Astrocyte of the spinal cord (primary cell): ENCODE measurements around the gene KRT79.
"Not testable (repeated sequence)": the region's sequence is repeated elsewhere in the genome, so short reads cannot be mapped to it uniquely, and the experiment has no call there.

Experiments
- DNase-seq: peaks from one replicate; pipeline ENCODE4 v3.0.0; 2011; ENCODE audit warnings: low read depth, low spot score
- H3K4me3 ChIP-seq: 2 replicates; pipeline ENCODE4 v1.5.1; 2011; ENCODE audit warnings: low read depth, mild to moderate bottlenecking, low read length, moderate library complexity
- CTCF ChIP-seq: IDR thresholded peaks from 2 replicates; pipeline ENCODE4 v1.5.1; 2012; ENCODE audit warnings: low read depth, mild to moderate bottlenecking, low read length, inconsistent platforms
- in situ Hi-C: cut with HindIII; loops from 2 replicates; pipeline ENCODE4 v1.10.0; 2017; ENCODE audit warnings: low sequenced_read_pairs

Gene KRT79

GRCh38 chr12:52860102-52860823, 26.2 kb upstream of the KRT79 start:
- H3K4me3 ChIP-seq = no peak overlapping the region
- peak; percentile 40 for DNase-seq
- in situ Hi-C loops = no loop called here
- TF ChIP-seq CTCF = no peak

- H3K4me3 ChIP-seq = no peak overlapping the region
- in situ Hi-C loops = no loop called here
- DNase-seq = no peak
- no peak for TF ChIP-seq CTCF
Observed at GRCh38 chr12:52857500-52857899, 23.4 kb upstream of the KRT79 start.

GRCh38 chr12:52856787-52857186, 22.7 kb upstream of the KRT79 start:
- no peak overlapping the region for H3K4me3 ChIP-seq
- in situ Hi-C loops = no loop called here
- no peak for DNase-seq
- no peak for TF ChIP-seq CTCF

GRCh38 chr12:52856077-52856476, 22.0 kb upstream of the KRT79 start:
- in situ Hi-C loops, H3K4me3 ChIP-seq, DNase-seq: not testable (repeated sequence)

GRCh38 chr12:52851787-52852186, 17.7 kb upstream of the KRT79 start:
- in situ Hi-C loops = no loop called here
- H3K4me3 ChIP-seq = no peak overlapping the region
- no peak for TF ChIP-seq CTCF
- DNase-seq = no peak

GRCh38 chr12:52850681-52851080, 16.6 kb upstream of the KRT79 start:
- H3K4me3 ChIP-seq = no peak overlapping the region
- in situ Hi-C loops = no loop called here
- no peak for DNase-seq
- TF ChIP-seq CTCF = no peak

GRCh38 chr12:52849511-52849910, 15.4 kb upstream of the KRT79 start:
- TF ChIP-seq CTCF = no peak
- DNase-seq = no peak
- no peak overlapping the region for H3K4me3 ChIP-seq
- in situ Hi-C loops = no loop called here
